GM21390 (cell line): ENCODE data around the gene AGT.

Experiments
- ATAC-seq: cut with Tn5 transposase; IDR thresholded peaks from one replicate; pipeline ENCODE4 v1.9.1; 2021; ENCODE audit not compliant: unreplicated experiment

AGT gene

GRCh38 chr1:230713915-230714764 lies at the start of gene AGT:
Gene AGT, minus strand, starts transcription at chr1:230714122. Its CDS starts 3,299 bp downstream, at chr1:230710823.
- no peak for ATAC-seq

GRCh38 chr1:230761443-230762167 lies 47.7 kb upstream of the AGT start:
- ATAC-seq = no peak

DNA sequence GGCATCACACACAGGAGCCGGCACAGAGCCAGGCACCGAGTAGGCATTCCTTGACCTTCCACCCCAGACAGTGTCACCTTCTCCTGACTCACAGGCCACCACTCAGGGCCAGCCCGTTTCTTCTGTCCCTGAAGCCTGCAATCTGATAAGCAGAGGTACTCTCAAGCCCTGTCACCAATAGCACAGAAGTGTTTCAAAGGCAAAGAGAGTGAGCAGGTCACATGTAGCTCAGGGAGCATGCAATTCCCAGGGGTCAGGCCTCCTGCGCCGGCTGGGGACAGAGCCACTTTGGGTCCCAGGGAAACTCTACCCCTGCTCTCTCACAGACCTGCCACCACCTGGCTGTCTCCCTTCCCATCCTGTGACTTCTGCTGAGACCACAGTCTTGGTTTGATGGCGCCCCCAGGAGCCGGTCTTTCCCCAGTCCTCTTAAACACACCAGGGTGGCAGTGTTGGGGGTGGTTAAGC lies 46.5 kb upstream of the AGT start:
- ATAC-seq = no peak

- ATAC-seq = no peak
Measured at GRCh38 chr1:230759369-230760065, 45.6 kb upstream of the AGT start.

- no peak for ATAC-seq
Measured at GRCh38 chr1:230758709-230759368, 44.9 kb upstream of the AGT start.

- no peak for ATAC-seq
Measured at GRCh38 chr1:230757856-230758708, 44.2 kb upstream of the AGT start.

GRCh38 chr1:230754796-230755195 lies 40.9 kb upstream of the AGT start:
- no peak for ATAC-seq

DNA sequence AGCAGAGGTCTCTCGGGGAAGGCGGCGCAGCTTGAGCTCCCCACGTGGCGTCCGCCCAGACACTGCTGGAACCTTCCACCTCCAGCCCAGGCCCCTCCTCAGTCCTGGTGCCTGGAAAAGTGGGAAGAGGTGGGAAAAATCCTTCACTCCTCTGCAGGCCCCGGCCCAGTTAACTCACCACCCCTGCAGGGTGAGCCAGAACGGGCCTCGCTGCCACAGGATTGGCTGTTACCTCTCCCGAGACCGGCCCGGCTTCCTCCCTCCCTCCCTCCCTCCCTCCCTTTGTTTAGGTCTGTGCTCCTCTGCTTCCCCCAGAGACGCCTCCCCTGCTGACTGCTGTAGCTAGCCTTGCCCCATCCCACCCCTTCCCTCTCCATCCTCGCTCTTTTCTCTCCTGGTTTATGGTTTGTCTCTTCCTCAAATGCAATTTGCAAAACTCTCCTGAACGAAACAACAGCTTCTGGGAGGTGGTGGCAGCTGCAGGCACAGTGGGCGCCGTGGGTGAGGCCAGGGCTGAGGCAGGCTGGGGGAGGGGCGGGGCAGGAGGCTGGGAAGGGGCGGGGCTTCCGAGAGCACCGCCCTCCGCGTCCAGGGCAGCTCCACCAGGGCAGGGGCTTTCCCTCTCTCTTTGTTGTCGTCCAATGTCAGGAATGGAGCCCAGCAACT lies 39.8 kb upstream of the AGT start:
- no peak for ATAC-seq

GRCh38 chr1:230753191-230753585 lies 39.3 kb upstream of the AGT start:
- no peak for ATAC-seq

- ATAC-seq = no peak
Measured at GRCh38 chr1:230752407-230752806, 38.5 kb upstream of the AGT start.

DNA sequence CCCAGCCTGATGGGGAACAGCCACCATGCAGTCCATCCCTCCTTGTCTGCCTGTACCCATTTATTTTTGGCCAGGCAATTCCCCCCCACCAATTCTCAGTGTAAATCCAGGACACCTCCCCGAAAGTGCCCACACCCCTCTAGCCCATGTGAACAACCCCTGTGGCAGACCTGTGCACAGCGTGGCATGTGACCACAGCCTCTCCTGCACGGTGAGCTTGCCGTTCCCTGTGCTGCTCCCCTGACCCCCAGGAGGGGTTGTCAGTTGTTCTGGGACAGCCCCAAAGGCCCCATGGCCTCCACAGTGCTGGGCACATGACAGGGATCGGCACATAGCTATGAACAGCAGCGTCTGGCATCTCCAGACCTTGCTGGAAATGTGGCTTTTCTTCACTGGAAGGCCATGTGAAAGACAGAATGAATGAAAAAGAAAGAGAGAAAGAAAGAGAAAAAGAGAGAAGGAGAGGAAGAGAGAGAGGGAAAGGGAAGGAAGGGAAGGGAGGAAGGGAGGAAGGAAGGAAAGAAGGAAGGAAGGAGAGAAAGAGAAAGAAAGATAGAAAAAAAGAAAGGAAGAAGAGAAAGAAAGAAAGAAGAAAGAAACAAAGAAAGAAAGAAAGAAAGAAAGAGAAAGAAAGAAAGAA lies 37.2 kb upstream of the AGT start:
- ATAC-seq = no peak

DNA sequence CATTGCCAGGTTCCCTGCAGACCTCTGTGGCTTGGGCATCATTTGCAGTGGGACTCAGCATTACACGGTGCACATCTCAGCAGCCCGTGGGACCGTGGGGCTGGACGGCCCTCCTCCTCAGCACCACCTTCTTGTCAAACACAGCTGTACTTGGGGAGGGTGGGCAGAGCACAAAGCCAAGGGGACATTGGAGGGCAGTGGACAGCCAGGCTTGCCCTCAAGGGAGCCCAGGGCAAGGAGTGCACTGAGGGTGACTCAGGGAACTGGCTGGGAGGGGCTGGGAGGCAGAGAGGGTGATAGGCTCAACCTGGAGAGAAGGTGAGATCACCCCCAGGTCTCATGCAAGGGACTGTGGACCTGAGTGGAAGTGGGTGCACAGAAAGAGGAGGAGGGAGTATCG lies 36.7 kb upstream of the AGT start:
- no peak for ATAC-seq

DNA sequence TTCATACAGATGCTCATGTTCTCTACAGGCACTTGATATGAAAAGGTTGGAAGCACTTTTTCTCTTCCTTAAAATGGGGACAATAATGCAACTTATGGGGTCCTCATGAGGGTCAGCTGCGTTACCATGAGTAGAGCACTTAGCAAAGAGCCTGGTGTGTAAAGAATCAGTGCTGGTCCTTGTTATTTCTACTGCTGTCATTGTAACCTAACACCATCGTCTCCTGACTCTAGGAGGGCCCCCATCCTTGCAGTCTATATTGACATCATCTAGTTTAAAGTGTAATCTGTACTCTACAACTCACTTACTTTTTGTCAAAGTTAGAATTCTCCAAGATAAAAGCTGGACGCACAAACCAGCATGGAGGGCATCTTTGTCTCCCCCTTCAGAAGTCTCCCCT lies 35.7 kb upstream of the AGT start:
- no peak for ATAC-seq

- no peak for ATAC-seq
Measured at GRCh38 chr1:230749150-230749549, 35.2 kb upstream of the AGT start.

DNA sequence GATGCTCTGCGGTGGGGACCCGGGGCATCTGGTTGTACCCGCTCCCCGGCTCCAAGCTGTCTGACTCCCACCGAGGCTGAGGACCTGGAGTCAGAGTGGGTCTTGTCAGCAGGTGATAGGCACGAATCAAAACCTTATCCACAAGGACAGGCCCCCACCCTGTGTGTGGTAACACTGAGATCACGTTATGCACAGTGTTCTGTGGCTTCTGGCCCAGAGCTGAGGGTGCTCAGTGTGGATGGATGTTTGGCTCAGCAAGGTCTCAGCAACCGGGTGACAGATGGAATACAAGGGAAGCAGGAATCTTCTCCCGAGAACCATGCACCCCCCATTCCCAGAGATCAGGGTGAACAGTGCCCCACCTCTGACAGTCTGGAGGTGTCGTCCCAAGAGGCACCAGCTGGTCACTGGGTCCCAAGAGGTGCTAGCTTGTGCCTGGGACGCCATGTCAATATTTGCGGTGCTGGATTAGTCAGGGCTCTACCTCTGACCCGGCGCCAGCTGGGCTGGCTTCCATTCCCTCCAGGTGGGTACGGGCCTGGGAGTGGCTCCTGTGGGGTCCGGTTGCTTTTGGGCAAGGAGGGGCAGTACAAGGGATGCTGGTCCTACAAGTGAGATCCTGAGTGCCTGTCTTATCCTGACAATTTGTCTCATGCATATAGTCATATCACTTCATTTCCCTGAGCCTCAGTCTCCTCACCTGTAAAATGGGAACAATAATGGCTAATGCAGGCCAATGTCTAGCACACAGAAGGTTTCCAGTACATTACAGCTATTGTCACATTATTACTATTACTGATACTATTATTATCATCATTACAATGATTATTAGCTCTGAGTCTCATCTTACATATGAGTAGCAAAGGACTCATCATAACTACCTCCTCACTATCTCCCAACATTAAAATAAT lies 34.2 kb upstream of the AGT start:
- no peak for ATAC-seq

DNA sequence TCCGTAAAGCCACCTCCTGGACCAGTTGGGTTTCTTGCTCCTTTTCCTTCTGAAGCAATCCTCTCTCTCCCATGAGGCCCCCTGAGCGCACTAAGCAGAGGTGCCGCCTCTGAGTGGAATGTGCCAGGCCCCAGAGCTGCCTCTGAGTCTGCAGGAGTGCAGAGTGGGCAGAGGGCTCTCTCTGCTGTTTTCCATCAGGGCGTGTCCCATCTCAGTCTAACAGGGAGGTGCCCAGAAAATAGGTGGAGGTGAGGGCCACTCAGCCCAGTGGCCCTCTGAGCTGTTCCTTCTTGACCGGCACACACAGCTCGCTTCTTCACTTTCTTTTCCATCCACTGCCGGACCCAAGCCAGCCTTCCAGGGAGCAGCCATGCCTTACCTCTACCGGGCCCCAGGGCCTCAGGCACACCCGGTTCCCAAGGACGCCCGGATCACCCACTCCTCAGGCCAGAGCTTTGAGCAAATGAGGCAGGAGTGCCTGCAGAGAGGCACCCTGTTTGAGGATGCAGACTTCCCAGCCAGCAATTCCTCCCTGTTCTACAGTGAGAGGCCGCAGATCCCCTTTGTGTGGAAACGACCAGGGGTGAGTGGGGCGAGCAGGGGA lies 33.3 kb upstream of the AGT start, which contains the start of gene CAPN9:
Gene CAPN9 (plus strand): TSS at position 262 of the 604 bp plus-strand sequence. CDS start 109 bp downstream, at position 371.
- ATAC-seq = no peak

GRCh38 chr1:230746617-230747016 lies 32.7 kb upstream of the AGT start:
- no peak for ATAC-seq

DNA sequence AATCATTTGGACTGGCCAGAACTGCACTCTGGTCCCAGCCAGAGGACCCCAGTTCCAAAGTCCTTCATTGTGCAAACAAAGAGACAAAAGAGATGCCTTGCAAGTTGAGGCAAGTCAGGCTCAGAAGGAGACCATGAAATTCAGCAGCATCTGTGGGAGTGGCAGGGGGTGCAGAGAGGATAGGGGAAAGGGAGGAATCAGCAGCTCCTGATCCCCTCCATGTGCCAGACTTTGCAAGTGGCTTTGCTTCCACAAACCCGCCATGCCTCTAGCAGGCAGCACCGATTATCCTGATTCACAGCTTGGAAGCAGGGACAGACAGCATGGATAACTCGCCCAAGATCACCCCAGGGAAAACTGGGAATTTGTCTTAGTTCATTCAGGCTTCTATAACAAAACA lies 31.1 kb upstream of the AGT start:
- no peak for ATAC-seq
